ENCODE data around the gene TRIM24. TPM values are rescaled to one million over a fixed set of nuclear protein-coding genes. Genes with fewer than 3 reads are reported as not detected.

The TRIM24 gene
- polyA plus RNA-seq, 1 of the 3 experiments (the other 2 are of a cell fraction), result 5.3 TPM

GRCh38 chr7:138570715-138571114 lies 110.7 kb downstream of the TRIM24 start:
- Histone ChIP-seq H3K9me2 (no peaks in the 10 kb centered on the region), H3K27ac (ENCODE audit: low read depth in 2 of 2, low read length in 1 of 2) (no peak overlapping the region), H3K9me3 (0 out of 2 replicates have a peak, but pooled peaks cover 3% of the 10 kb centered on the region), H3K27me3 (ENCODE audit: insufficient read depth) (no peaks in the 10 kb centered on the region), H3K4me1 (ENCODE audit: control insufficient read depth in 1 of 2, insufficient read depth in 2 of 2, low read depth in 1 of 2, low read length in 1 of 2) (peaks cover 0 to 5% of the 10 kb centered on the region in 2 experiments; a peak in 2 of 4 replicates), H3K36me3 (replicated peaks in 1 of 2; ENCODE audit: control insufficient read depth in 1 of 2, insufficient read depth in 2 of 2, low read length in 1 of 2) (peaks cover 77 to 82% of the 10 kb centered on the region in 2 experiments), H3K4me2 (no peak overlapping the region), H3K79me2 (ENCODE audit: insufficient read depth) (no peaks in the 10 kb centered on the region), H4K20me1 (ENCODE audit: insufficient read depth) (no peaks in the 10 kb centered on the region), H3F3A (replicated peaks; ENCODE audit: insufficient read depth) (no peaks in the 10 kb centered on the region), H3K4me3 (ENCODE audit: low read depth in 2 of 2, low read length in 1 of 2) (no peak overlapping the region), H2AFZ (ENCODE audit: low read depth) (no peak overlapping the region), H3K9ac (no peak overlapping the region)
- POLR2A ChIA-PET, result no interaction called here
- CTCF ChIA-PET, result interaction anchor here (1.3 kb wide), 1 partner anchor 168 kb away, joined by 4 read pairs; no protein-coding TSS in a partner anchor
- TF ChIP-seq IRF3 (IDR thresholded peaks at IDR 0.05; ENCODE audit: low read depth, low read length), result no peak
- TF ChIP-seq TEAD4 (IDR thresholded peaks at IDR 0.05; ENCODE audit: borderline replicate concordance, insufficient read depth), result no peak
- no peak for TF ChIP-seq TAF1 (IDR thresholded peaks at IDR 0.05; ENCODE audit: borderline replicate concordance, low read depth, low read length)
- TF ChIP-seq FOXJ3 (CRISPR knock-in tag; IDR thresholded peaks at IDR 0.05), result no peak
- no peak for TF ChIP-seq FOSL2 (IDR thresholded peaks at IDR 0.05; ENCODE audit: borderline replicate concordance, low read depth)
- no peak for TF ChIP-seq GATA2 (CRISPR knock-in tag; IDR thresholded peaks at IDR 0.05)
- no peak for DNase-seq
- WGBS (ENCODE audit: low lambda C conversion rate), result 98% methylated on average over 4 of the region's 4 CpGs

GRCh38 chr7:138573741-138574140 lies 113.7 kb downstream of the TRIM24 start:
- Histone ChIP-seq H3K79me2 (ENCODE audit: insufficient read depth) (no peaks in the 10 kb centered on the region), H3K4me3 (ENCODE audit: low read depth in 2 of 2, low read length in 1 of 2) (no peak overlapping the region), H3K27ac (ENCODE audit: low read depth in 2 of 2, low read length in 1 of 2) (no peak overlapping the region; a peak in 1 of 4 replicates), H3K9ac (no peak overlapping the region), H3K9me3 (no peaks in the 10 kb centered on the region), H3F3A (replicated peaks; ENCODE audit: insufficient read depth) (no peaks in the 10 kb centered on the region), H2AFZ (ENCODE audit: low read depth) (no peak overlapping the region), H3K4me1 (ENCODE audit: control insufficient read depth in 1 of 2, insufficient read depth in 2 of 2, low read depth in 1 of 2, low read length in 1 of 2) (peaks cover 0 to 5% of the 10 kb centered on the region in 2 experiments; a peak in 2 of 4 replicates), H3K36me3 (replicated peaks in 1 of 2; ENCODE audit: control insufficient read depth in 1 of 2, insufficient read depth in 2 of 2, low read length in 1 of 2) (peaks cover 76 to 90% of the 10 kb centered on the region in 2 experiments), H3K27me3 (ENCODE audit: insufficient read depth) (no peaks in the 10 kb centered on the region), H3K9me2 (no peaks in the 10 kb centered on the region), H4K20me1 (ENCODE audit: insufficient read depth) (no peaks in the 10 kb centered on the region), H3K4me2 (no peak overlapping the region)
- ChIA-PET CTCF (interaction anchor here (1.0 to 1.6 kb wide), 2 partner anchors 12 to 165 kb away, joined by 3 to 4 read pairs; no protein-coding TSS in a partner anchor), POLR2A (no interaction called here)
- TF ChIP-seq ELF1 (IDR thresholded peaks at IDR 0.05), result no peak
- TF ChIP-seq EZH2phosphoT487 (IDR thresholded peaks at IDR 0.05; ENCODE audit: borderline replicate concordance, low read depth), result no peak
- no peak for TF ChIP-seq EP300 (IDR thresholded peaks at IDR 0.05; ENCODE audit: borderline replicate concordance in 1 of 2, low read depth in 1 of 2, low read length in 1 of 2)
- TF ChIP-seq JUND (IDR thresholded peaks at IDR 0.05), result no peak
- no peak for TF ChIP-seq GATA2 (CRISPR knock-in tag; IDR thresholded peaks at IDR 0.05)
- no peak for TF ChIP-seq FOXJ3 (CRISPR knock-in tag; IDR thresholded peaks at IDR 0.05)
- TF ChIP-seq TAF1 (IDR thresholded peaks at IDR 0.05; ENCODE audit: borderline replicate concordance, low read depth, low read length), result no peak
- no peak for TF ChIP-seq FOSL2 (IDR thresholded peaks at IDR 0.05; ENCODE audit: borderline replicate concordance, low read depth)
- TF ChIP-seq USF1 (IDR thresholded peaks at IDR 0.05; ENCODE audit: borderline replicate concordance, low read depth), result no peak
- no peak for TF ChIP-seq PBX3 (IDR thresholded peaks at IDR 0.05)
- no peak for TF ChIP-seq RXRA (IDR thresholded peaks at IDR 0.05; ENCODE audit: borderline replicate concordance, low read depth)
- DNase-seq, result no peak
- 77% methylated on average over 4 of the region's 4 CpGs for WGBS (ENCODE audit: low lambda C conversion rate)

Data from SK-N-SH (cell line).